HG02885 (cell line): ENCODE data around the gene IL24.

Source experiments
- ATAC-seq: cut with Tn5 transposase; IDR thresholded peaks from one replicate; pipeline ENCODE4 v1.9.1; 2021; ENCODE audit warnings: mild to moderate bottlenecking; ENCODE audit not compliant: unreplicated experiment, poor library complexity

IL24 gene

DNA sequence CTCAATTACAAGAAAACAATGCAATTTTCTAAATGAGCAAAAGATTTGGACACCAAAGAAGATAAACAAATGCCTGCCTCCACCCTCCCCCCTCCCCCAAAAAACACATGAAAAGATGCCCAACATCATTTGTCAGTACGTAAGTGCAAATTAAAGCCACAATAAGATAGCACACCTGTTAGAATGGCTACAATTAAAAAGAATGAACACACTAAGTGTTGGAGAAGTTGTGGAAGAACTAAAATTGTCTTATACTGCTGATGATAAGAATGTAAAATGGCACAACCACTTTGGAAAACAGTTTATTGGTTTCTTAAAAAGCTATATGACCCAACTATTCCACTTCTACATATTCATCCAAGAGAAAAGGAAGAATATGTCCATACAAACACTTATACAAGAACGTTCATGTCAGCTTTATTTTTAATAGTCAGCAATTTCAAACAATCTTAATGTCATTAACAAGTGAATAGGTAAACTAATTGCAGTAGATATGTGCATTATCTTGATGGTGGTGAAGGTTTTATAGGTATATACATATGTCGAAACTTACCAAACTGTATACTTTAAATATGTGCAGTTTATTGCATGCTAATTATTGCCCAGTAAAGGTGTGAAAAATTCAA is 21.4 kb upstream of the IL24 start:
- ATAC-seq = no peak

DNA sequence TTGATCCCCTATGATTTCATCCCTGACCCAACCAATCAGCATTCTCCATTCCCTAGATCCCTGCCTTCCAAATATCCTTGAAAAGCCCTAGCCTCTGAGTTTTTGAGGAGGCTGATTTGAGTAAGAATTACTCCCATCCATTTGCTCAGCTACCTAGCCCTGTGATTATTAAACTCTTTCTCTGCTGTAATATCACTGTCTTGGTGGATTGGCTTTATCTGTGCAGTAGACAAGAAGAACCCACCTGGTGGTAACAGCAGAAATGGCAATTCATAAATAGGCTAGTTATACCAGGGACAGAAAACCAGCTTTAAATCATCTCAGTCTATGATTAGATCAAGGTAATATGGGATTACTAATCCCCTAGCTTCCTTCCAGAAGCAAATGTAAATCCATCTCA is 18.8 kb upstream of the IL24 start:
- no peak for ATAC-seq

DNA sequence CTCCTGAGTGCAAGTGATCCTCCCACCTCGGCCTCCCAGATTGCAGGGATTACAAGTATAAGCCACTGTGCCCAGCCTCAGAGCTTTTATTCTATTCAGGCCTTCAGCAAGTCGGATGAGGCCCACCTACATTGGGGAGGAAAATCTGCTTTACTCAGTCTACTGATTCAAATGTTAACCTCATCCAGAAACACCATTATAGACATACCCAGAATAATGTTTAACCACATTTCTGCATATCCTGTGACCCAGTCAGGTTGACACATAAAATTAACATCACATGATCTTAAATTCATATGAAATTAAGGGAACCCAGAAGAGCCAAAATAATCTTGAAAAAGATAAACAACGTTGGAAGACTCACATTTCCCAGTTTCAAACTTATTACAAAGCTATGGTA is 16.9 kb upstream of the IL24 start:
- no peak for ATAC-seq

DNA sequence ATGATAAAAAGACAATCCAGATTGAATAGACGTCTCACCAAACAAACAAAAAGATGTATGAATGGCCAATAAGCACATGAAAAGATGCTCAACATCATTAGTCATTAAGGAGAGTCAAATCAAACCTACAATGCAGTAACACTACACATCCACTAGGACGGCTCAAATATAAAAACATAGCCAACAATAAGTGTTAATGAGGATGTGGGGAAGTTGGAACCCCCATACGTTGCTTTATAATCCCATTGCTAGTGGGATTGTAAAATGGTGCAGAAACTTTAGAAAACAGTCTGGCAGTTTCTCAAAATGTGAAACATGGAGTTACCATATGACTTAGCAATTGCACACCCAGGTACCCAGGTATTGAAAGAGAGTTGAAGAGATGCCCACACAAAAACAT is 14.7 kb upstream of the IL24 start:
- no peak for ATAC-seq

DNA sequence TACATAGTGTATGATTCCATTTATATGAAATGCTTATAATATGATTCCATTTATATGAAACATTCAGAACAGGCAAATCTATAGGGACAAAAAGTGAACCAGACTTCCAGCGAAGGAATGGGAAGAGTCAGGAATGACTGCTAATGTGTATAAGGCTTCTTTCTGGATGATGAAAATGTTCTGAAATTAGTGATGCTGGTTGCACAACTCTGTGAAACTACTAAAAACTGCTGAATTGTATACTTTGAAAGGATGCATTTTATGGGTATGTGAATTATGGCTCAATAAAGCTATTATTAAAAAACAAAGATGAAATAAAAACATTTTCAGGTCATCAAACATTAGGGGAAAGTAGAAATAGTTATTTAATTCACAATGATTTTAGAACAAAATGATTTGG is 14.1 kb upstream of the IL24 start:
- ATAC-seq = no peak

DNA sequence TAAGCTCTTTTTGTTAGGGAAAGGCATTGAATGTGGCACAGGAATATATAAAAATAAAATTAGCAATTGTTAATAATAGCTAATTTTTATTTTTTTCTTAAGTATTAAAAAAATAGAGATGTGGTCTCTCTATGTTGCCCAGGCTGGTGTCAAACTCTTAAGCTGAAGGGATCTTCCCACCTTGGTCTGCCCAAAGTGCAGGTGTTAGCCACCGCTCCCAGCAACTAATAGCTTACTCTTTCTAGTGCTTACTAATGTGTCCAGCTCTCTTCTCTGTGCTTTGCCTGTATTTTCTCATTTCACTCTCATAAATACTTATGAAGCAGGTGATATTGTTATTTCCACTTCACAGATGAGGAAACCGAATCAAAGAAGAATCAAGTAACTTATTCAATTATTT is 13.4 kb upstream of the IL24 start:
- no peak for ATAC-seq

DNA sequence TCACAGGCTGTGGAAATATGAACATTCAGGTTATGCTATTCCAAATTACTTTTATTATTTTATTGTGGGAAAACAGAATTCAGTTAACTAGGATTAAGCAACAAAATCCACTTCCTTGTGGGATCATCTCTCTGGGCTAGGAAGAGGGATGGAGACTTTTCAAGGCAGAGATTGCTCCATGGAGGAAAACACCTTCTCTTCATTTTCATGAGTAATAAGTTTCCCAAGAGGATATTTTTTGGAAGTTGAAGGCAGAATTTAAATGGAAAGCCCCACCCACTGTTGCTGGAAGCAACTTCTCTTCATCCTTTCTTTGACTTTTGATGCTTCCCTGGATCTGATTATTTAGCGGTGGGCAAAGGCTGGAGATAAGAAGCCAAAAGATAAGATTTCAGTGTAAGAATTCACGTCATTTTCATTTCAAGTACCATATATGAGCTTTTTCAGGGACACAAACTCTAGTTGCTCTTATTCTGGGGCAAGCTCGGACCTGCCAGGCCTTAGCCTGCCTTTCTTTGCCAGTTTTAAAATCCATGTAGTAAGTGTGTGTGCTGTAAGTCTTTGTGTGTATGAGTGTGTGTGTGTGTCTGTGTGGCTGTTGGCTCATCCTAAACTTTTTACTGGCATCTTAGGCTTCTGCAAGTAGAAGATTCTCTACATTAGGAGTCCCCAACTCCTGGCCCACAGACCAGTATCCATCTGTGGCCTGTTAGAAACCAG is 11.7 kb upstream of the IL24 start:
- no peak for ATAC-seq

DNA sequence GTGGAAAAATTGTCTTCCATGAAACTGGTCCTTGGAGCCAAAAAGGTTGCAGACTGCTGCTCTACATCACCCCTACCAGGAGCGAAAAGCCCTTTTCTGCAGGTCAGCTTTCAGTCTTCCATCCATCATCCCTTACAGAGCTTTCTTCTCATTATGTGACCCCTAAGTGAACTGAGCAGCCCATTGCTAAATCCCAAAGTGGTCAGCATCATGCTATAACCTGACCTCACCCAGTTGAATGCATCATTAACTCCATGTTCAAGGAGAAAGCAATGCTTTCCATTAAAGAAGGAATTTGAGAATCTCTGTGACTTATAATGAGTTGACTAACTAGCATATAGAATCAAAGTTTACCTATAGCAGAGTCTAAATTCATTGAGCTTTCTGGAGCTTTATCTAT is 10.4 kb upstream of the IL24 start:
- no peak for ATAC-seq

DNA sequence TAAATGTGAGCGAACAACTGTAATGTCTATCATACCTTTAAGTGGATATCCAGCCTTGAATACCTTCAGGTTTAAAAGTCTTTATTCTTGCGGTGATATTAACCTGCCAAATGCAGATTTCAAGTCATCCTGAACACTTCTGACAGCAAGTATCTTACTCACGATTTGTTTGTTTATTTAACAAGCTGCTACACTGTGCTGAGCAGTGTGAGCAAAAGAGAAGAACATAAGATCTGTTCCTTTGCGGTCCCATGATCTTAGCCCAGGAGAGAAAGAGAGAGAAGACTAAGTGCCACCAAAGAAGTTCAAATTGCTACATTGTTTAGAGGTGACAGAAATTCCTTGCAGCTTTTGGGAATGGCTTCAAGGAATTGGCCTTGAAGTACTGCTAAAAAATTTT is 9.5 kb upstream of the IL24 start:
- no peak for ATAC-seq

DNA sequence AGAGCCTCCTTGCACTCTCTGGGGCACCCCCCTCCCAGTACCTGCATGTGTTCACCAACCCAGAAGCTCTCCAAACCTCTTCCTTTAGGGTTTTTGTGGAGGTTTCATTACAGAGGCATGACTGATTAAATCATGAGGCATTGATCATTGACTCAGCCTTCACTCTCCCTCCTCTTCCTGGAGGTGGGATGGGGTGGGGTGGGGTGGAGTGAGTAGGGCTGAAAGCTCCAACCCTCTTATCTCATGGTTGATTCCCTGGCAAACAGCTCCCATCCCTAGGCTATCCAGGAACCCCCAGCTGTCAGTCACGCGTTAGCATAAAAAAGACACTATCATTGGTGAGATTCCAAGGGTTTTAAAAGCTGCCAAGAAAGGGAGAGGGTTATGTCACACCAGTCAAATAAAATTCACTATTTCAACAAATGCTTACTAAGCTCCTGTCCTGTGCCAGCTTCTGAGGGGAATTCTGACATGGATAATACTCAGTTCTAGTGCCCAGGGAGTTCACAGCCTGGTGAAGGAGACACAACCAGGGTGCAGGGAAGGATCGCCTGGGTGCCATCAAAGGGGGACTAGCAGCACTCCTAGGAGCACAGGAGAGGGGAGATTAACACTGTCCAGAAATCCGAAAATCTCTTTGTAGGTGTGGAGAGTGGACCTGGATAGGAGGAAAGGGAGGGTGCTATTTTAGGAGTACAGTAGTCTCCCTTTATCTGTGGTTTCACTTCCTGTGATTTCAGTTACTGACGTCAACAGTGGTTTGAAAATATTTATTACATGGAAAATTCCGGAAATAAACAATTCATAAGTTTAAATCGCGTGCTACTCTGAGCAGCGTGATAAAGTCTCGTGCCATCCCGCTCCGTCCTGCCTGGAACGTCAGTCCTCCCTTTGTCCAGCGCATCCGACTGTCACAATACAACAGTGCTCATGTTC is 6.8 kb upstream of the IL24 start:
- no peak for ATAC-seq

DNA sequence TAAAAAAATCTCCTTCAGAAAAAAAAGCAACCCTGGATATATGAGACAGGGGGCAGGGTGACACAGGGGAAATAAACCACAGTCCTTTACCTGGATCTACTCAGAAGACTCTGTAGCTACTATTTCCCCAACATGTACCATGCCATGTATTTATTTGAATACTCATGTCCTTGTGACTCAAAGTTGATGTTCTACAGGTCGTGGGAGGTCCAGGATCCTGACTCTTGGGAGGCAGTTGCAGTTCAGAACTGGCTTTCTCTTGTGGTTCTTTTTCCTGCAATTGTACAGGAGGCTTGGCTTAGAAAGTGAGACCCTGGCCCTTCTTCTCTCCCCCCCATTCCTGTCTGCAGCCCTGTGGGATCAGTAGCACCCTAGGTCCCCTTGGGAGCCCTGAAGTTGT is 5.8 kb upstream of the IL24 start:
- no peak for ATAC-seq

DNA sequence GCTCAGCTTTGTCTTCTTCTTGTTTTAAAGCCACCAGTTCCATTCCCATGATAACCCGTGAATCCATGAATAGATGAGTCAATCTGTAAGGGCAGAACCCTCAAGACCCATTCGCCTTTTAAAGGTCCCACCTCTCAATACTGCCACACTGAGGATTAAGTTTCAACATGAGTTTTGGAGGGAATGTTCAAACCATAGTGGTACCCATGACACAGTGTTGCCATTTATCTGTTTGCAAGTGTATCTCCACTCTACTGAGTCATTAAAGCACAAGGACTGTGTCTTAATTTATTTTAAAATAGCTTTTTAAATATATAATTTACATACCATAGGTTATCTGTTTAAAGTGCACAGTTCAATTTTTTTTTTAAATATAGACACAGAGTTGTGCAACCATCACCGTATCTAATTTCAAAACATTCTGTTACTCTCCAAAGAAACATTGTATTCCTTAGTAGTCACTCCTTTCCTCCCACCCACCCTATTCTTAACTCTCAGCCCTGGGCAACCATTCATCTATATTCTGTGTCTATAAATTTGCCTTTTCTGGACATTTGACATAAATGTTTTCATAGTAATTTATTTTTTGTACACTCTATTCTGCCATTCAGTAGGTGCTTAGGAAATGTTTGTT is 4.8 kb upstream of the IL24 start:
- no peak for ATAC-seq

DNA sequence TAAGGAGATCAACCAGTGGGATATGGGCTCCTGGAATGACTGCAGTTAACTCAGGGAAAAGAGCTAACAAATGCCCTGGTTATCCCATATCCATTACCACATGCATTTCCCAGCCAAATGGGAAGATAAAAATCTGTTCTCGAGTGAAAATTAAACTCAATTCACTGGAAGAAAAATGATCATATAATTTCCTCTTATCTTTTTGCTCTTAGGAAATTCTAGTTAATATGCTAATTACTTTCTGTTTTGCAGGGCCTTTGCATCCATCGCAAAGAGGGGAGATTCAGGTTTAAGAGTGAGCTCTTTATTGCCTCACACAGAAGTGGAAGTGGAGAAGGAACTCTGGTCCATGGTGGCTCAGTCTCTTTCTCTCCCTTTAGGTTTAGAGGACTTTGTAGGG is 3.9 kb upstream of the IL24 start:
- no peak for ATAC-seq

DNA sequence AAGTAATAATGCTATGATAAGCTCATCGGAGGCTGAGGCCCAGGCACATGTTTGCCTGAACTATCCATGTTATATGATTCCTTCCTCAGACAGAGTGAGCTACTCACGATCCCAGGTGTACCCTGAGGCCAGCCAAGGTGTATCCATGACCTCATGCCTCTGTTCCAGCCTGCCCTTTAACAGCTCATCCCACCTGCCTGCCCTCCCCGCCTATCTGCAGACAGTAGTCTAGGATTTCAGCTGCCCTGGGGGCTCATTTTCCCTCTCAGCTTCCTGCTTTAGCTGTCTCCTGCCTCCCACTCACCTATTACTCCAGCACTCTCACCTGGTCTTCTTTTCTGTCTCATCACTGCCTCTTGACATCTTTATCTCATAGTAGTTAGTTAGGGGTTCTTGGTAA is 1.9 kb upstream of the IL24 start:
- ATAC-seq = no peak

DNA sequence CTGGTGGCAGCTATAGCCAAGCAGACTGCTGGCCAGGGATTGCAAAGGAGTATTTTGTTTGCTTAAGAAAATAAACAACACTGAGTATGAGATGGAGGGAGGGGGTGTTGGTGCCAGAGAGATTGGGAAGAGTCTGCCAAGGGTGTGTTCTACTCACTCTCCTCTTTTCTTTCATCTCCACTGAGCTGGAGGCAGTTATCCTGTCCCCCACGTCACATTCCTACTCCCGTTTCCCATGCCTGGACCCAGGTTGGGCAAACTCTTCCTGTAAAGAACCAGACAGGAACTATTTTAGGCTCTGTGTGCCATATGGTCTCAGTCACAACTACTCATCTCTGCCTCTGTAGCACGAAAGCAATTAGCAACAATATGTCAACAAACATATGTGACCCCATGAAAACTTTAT is 1.4 kb upstream of the IL24 start:
- ATAC-seq = no peak

DNA sequence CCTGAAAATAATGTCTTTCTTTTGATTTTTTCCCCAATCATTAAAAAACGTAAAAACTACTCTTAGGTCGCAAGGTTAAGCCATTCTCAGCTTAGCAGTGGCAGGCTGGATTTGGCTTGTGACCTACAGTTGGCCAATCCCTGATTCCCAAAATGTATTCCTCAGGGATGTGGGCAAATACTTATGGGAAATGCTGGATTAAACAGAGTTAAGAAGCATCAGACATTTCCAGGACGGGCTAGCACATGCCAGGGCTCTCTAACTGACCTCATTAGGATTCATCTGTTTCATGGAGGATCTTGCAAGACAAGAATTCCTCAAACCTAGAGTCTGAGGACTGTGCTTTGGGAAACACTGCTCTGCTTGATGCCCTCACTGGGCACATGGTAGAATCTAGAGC is 982 bp upstream of the IL24 start:
- ATAC-seq = no peak

DNA sequence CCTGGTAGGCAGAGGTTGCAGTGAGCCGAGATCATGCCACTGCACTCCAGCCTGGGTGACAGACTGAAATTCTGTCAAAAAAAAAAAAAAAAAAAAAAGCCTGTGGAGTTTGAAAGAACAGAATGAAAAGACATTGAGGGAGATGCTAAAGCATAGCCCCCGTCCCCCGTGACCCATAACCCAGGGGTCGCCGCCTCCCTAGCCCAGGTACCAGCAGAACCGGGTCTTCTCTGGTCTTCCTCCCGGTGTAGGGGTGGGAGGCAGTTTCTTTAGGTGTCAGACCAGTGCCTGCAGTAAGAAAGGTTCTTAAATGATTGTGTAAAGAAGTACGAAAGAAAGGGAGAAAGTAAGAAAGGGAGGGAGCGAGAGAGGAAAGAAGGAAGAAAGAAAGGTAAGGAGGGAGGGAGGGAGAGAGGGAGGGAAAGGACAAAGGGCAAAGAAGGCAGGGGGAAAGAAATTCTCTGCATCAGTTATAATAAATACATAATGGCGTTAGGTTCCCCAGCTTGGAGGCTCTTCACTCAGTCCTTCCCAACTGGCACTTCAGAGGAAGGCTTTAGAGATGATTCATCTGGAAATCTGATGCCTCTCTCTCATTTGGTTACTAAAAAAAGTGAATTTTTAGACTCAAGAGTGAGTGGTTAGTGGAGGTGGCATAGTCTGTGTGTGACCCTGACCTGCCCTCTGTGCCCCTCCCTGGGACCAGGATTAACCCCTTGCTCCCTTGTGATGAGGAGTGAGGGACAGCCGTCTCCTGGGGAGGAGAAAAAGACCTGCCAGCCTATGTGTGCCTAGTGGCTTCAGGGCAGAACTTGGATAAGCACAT is 1.1 kb downstream of the IL24 start:
- no peak for ATAC-seq

DNA sequence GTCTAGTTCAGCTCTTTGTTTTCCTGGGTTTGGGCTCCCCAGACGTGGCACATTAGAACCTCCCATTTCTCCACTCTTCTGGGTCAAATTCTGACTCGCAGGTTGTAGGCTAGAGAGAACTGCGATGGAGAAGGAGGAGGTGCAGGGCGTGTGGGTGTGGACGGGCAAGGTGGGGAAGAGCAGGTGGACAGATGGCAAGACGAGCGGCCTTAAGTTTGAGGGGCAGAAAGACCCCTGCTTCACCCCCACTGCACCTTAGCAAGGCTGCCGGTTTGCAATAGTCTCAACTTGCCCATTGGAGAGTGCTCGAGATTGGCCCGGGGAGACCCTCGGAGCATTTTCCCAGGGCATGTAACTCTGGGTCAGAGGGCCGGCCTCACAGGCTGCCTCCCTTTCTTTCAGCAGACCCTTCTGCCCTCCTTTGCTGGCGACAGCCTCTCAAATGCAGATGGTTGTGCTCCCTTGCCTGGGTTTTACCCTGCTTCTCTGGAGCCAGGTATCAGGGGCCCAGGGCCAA is 1.7 kb downstream of the IL24 start:
- ATAC-seq = no peak

DNA sequence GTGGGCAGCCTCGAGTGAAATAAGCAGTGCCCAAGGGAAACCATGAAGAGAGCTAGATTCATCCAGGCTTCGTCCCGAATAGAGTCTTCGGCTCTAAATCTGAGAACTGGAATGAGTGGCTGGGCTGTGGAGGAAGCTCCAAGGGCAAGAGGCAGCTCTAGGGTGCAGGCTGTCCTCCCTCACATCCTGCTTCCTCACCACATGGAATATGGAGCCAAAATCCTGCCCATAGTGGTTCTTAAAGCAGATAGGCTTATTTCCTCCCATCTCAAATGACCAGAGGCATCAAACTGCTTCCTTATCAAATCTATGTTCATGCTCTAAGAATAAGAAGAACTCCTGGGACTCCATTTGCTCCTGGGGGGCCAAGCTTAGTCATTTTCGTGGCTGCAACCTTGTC is 2.5 kb downstream of the IL24 start:
- no peak for ATAC-seq

DNA sequence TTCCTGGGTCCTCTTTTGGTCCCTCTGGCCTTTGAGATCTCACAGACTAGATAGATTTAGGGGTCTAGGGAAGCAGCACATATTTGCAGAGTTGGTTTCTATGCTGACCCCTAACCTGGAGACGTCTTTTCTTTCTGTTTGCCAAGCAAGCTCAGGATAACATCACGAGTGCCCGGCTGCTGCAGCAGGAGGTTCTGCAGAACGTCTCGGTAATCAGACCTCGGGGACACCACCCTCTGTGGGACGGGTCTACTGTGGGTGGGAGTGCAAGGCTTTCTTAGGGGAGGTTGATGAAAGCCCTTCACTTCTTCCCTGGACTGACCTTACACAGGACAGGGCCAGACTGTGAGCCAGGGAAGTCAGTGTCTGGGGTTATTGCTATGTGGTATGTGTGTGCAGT is 2.9 kb downstream of the IL24 start:
- no peak for ATAC-seq
